Loucy (cell line): ENCODE data around the gene FHAD1.

Experiments used
- EZH2phosphoT487 ChIP-seq: fragments of 200-600 bp; IDR thresholded peaks from 2 replicates; pipeline ENCODE4 v1.6.1; 2018; ENCODE audit warnings: antibody characterized with exemption, mild to moderate bottlenecking, moderate library complexity, borderline replicate concordance
- TF ChIP-seq, protein P1 (sequence below): fragments of 200-600 bp; sonication (generic); conservative IDR thresholded peaks from 2 replicates; pipeline ENCODE4 v1.5.1; 2014; ENCODE audit warnings: mild to moderate bottlenecking, antibody characterized with exemption, low read length

- TF ChIP-seq, protein P1, sequence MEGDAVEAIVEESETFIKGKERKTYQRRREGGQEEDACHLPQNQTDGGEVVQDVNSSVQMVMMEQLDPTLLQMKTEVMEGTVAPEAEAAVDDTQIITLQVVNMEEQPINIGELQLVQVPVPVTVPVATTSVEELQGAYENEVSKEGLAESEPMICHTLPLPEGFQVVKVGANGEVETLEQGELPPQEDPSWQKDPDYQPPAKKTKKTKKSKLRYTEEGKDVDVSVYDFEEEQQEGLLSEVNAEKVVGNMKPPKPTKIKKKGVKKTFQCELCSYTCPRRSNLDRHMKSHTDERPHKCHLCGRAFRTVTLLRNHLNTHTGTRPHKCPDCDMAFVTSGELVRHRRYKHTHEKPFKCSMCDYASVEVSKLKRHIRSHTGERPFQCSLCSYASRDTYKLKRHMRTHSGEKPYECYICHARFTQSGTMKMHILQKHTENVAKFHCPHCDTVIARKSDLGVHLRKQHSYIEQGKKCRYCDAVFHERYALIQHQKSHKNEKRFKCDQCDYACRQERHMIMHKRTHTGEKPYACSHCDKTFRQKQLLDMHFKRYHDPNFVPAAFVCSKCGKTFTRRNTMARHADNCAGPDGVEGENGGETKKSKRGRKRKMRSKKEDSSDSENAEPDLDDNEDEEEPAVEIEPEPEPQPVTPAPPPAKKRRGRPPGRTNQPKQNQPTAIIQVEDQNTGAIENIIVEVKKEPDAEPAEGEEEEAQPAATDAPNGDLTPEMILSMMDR = no peak
- TF ChIP-seq EZH2phosphoT487 = no peak
Measured at GRCh38 chr1:15406614-15407559, 159.9 kb downstream of the FHAD1 start.
